Measurements from ENCODE around the gene MRPL19.
"Not testable (repeated sequence)": the region's sequence is repeated elsewhere in the genome, so short reads cannot be mapped to it uniquely, and the experiment has no call there.

DNA sequence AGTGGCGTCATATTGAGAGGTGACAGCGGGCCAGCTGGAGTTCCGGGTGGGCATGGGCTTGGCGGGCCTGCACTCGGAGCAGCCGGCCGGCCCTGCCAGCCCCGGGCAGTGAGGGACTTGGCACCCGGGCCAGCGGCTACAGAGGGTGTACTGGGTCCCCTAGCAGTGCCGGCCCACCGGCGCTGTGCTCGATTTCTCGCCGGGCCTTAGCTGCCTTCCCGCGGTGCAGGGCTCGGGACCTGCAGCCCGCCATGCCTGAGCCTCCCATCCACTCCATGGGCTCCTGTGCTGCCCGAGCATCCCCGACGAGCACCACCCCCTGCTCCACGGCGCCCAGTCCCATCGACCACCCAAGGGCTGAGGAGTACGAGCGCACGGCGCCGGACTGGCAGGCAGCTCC is 65.0 kb downstream of the MRPL19 start:
- TF ChIP-seq, protein P1, sequence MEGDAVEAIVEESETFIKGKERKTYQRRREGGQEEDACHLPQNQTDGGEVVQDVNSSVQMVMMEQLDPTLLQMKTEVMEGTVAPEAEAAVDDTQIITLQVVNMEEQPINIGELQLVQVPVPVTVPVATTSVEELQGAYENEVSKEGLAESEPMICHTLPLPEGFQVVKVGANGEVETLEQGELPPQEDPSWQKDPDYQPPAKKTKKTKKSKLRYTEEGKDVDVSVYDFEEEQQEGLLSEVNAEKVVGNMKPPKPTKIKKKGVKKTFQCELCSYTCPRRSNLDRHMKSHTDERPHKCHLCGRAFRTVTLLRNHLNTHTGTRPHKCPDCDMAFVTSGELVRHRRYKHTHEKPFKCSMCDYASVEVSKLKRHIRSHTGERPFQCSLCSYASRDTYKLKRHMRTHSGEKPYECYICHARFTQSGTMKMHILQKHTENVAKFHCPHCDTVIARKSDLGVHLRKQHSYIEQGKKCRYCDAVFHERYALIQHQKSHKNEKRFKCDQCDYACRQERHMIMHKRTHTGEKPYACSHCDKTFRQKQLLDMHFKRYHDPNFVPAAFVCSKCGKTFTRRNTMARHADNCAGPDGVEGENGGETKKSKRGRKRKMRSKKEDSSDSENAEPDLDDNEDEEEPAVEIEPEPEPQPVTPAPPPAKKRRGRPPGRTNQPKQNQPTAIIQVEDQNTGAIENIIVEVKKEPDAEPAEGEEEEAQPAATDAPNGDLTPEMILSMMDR (IDR thresholded peaks at IDR 0.05), result not testable (repeated sequence)
- TF ChIP-seq POLR2A (IDR thresholded peaks at IDR 0.05), result not testable (repeated sequence)
